ENCODE measurements around the gene GPC6. TPM values are rescaled to one million over a fixed set of nuclear protein-coding genes. Genes with fewer than 3 reads are reported as not detected.

Gene GPC6
- total RNA-seq, 1 donor from 2014 or later = 42.9 TPM

DNA sequence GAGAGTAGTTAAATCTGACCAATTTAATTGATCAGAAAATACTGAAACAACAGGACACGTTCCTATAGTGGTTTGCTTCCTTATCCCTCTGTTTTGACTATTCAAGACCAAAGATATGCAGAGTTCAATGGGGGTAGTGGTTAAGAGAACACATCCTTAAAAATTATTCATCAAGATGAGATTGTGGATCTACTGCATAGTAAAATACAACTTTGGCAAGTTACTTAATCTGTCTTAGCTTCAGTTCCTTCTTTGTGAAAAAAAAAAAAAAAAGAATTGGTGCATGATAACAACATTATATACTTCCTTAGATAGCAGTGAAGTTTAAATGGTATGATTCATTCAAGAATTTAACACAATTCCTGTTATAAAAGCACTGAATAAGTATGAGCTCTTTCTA is 700.8 kb downstream of the GPC6 start:
- no peaks in the 10 kb centered on the region for H3K36me3 ChIP-seq
- H3K9ac ChIP-seq = no peak overlapping the region
- H3K36me3 Mint-ChIP-seq = no peaks in the 10 kb centered on the region
- H3K4me1 ChIP-seq = no peaks in the 10 kb centered on the region
- TF ChIP-seq, protein P1, sequence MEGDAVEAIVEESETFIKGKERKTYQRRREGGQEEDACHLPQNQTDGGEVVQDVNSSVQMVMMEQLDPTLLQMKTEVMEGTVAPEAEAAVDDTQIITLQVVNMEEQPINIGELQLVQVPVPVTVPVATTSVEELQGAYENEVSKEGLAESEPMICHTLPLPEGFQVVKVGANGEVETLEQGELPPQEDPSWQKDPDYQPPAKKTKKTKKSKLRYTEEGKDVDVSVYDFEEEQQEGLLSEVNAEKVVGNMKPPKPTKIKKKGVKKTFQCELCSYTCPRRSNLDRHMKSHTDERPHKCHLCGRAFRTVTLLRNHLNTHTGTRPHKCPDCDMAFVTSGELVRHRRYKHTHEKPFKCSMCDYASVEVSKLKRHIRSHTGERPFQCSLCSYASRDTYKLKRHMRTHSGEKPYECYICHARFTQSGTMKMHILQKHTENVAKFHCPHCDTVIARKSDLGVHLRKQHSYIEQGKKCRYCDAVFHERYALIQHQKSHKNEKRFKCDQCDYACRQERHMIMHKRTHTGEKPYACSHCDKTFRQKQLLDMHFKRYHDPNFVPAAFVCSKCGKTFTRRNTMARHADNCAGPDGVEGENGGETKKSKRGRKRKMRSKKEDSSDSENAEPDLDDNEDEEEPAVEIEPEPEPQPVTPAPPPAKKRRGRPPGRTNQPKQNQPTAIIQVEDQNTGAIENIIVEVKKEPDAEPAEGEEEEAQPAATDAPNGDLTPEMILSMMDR (IDR thresholded peaks at IDR 0.05) = no peak
- no peak for TF ChIP-seq EZH2 (IDR thresholded peaks at IDR 0.05)
- no peak for TF ChIP-seq EZH2phosphoT487 (IDR thresholded peaks at IDR 0.05)
- no peak for DNase-seq (ENCODE audit: low spot score)
- no peaks in the 10 kb centered on the region for H3K9me3 ChIP-seq (ENCODE audit: low read depth)
- H2AFZ ChIP-seq (replicated peaks) = no peak overlapping the region
- H3K4me3 Mint-ChIP-seq = no peak overlapping the region
- no peaks in the 10 kb centered on the region for H3K9me3 Mint-ChIP-seq
- H4K20me1 ChIP-seq (ENCODE audit: low read depth) = no peaks in the 10 kb centered on the region
- H3F3A ChIP-seq (ENCODE audit: low read depth) = no peaks in the 10 kb centered on the region
- no peak overlapping the region for H3K4me2 ChIP-seq
- H3K27me3 ChIP-seq = no peaks in the 10 kb centered on the region
- H3K79me2 ChIP-seq (ENCODE audit: low read depth) = no peaks in the 10 kb centered on the region
- no peak overlapping the region for H3K27ac ChIP-seq
- peaks cover 2% of the 10 kb centered on the region for H3K27me3 Mint-ChIP-seq (ENCODE audit: insufficient read depth, low read depth)
- H3K4me3 ChIP-seq = no peak overlapping the region
- H3K27ac Mint-ChIP-seq = no peak overlapping the region
- H3K4me1 Mint-ChIP-seq = peaks cover 5% of the 10 kb centered on the region

- no peaks in the 10 kb centered on the region for H3K36me3 Mint-ChIP-seq
- no peak overlapping the region for H3K9ac ChIP-seq
- no peaks in the 10 kb centered on the region for H3K4me1 ChIP-seq
- H4K20me1 ChIP-seq (ENCODE audit: low read depth) = no peaks in the 10 kb centered on the region
- H2AFZ ChIP-seq (replicated peaks) = no peak overlapping the region
- H3K4me1 Mint-ChIP-seq = no peaks in the 10 kb centered on the region
- no peaks in the 10 kb centered on the region for H3K36me3 ChIP-seq
- no peaks in the 10 kb centered on the region for H3K9me3 ChIP-seq (ENCODE audit: low read depth)
- H3K79me2 ChIP-seq (ENCODE audit: low read depth) = no peaks in the 10 kb centered on the region
- H3K4me3 ChIP-seq = no peak overlapping the region
- H3K27ac Mint-ChIP-seq = no peak overlapping the region
- H3K4me2 ChIP-seq = no peak overlapping the region
- H3K4me3 Mint-ChIP-seq = no peak overlapping the region
- no peaks in the 10 kb centered on the region for H3F3A ChIP-seq (ENCODE audit: low read depth)
- no peaks in the 10 kb centered on the region for H3K27me3 ChIP-seq
- TF ChIP-seq EZH2phosphoT487 (IDR thresholded peaks at IDR 0.05) (no peak), EZH2 (IDR thresholded peaks at IDR 0.05) (no peak)
- TF ChIP-seq, protein P1 (IDR thresholded peaks at IDR 0.05) = no peak
- H3K9me3 Mint-ChIP-seq = no peaks in the 10 kb centered on the region
- no peak for DNase-seq (ENCODE audit: low spot score)
- H3K27me3 Mint-ChIP-seq (ENCODE audit: insufficient read depth, low read depth) = no peaks in the 10 kb centered on the region
- no peak overlapping the region for H3K27ac ChIP-seq
These were observed 706.3 kb downstream of the GPC6 start for GRCh38 chr13:93932901-93933300.

- Mint-ChIP-seq H3K4me1 (no peaks in the 10 kb centered on the region), H3K36me3 (no peaks in the 10 kb centered on the region), H3K4me3 (no peak overlapping the region), H3K27ac (no peak overlapping the region), H3K27me3 (ENCODE audit: insufficient read depth, low read depth) (no peaks in the 10 kb centered on the region), H3K9me3 (no peaks in the 10 kb centered on the region)
- Histone ChIP-seq H3K27ac (no peak overlapping the region), H3K4me3 (no peak overlapping the region), H4K20me1 (ENCODE audit: low read depth) (no peaks in the 10 kb centered on the region), H3F3A (ENCODE audit: low read depth) (no peaks in the 10 kb centered on the region), H3K79me2 (ENCODE audit: low read depth) (no peaks in the 10 kb centered on the region), H3K36me3 (no peaks in the 10 kb centered on the region), H3K27me3 (no peaks in the 10 kb centered on the region), H2AFZ (replicated peaks) (no peak overlapping the region), H3K9ac (no peak overlapping the region), H3K4me1 (no peaks in the 10 kb centered on the region), H3K9me3 (ENCODE audit: low read depth) (no peaks in the 10 kb centered on the region), H3K4me2 (no peak overlapping the region)
- TF ChIP-seq EZH2 (IDR thresholded peaks at IDR 0.05) (no peak), EZH2phosphoT487 (IDR thresholded peaks at IDR 0.05) (no peak)
- TF ChIP-seq, protein P1 (IDR thresholded peaks at IDR 0.05) = no peak
- no peak for DNase-seq (ENCODE audit: low spot score)
These were observed 710.3 kb downstream of the GPC6 start for GRCh38 chr13:93936901-93937300.

Measured in neural progenitor cell (in vitro differentiated cells).